Activated CD4-positive, alpha-beta memory T cell treated with anti-CD3 and anti-CD28 coated beads, Interleukin-2, amount 10 ng/mL, durations not matched to agents 7 days and 5 days (primary cell): ENCODE results near the gene OR2C1. TPM values are rescaled to one million over a fixed set of nuclear protein-coding genes. Genes with fewer than 3 reads are reported as not detected.
A peak's percentile ranks its signal among the peaks of the same experiment; 100 is the strongest.

ENCODE experiments used
- CTCF ChIA-PET: fragments of 350-600 bp; sonication (Branson Sonifier 250); formaldehyde crosslinking; loops from one replicate; lab custom pipeline; 2021; ENCODE audit warnings: antibody characterized with exemption, inconsistent platforms; lab: Charles Lee
- POLR2A ChIA-PET: fragments of 350-600 bp; sonication (Branson Sonifier 250); formaldehyde crosslinking; loops from one replicate; lab custom pipeline; 2021; ENCODE audit warnings: antibody characterized with exemption; lab: Charles Lee
- DNase-seq: peaks from one replicate; pipeline ENCODE4 v3.0.0-alpha.2; 2020
- H3K27ac Mint-ChIP-seq: one replicate; pipeline ENCODE4 v1.8.0; 2021; ENCODE audit warnings: mild to moderate bottlenecking, mixed read lengths
- H3K27me3 Mint-ChIP-seq: one replicate; pipeline ENCODE4 v1.8.0; 2021; ENCODE audit warnings: mixed read lengths
- H3K36me3 Mint-ChIP-seq: one replicate; pipeline ENCODE4 v1.8.0; 2021; ENCODE audit warnings: low read depth, mixed read lengths
- H3K4me1 Mint-ChIP-seq: one replicate; pipeline ENCODE4 v1.8.0; 2021; ENCODE audit warnings: mixed read lengths
- H3K4me3 Mint-ChIP-seq: one replicate; pipeline ENCODE4 v1.8.0; 2021; ENCODE audit warnings: mild to moderate bottlenecking, mixed read lengths
- H3K9me3 Mint-ChIP-seq: one replicate; pipeline ENCODE4 v1.8.0; 2021; ENCODE audit warnings: mixed read lengths
- total RNA-seq, 2 experiments: library from RNA; stranded (reverse); gene quantifications; one replicate each; pipeline ENCODE4 v1.2.3, GENCODE V29; 2021

OR2C1 gene
- total RNA-seq, 2 experiments from 2014 or later: not detected

DNA sequence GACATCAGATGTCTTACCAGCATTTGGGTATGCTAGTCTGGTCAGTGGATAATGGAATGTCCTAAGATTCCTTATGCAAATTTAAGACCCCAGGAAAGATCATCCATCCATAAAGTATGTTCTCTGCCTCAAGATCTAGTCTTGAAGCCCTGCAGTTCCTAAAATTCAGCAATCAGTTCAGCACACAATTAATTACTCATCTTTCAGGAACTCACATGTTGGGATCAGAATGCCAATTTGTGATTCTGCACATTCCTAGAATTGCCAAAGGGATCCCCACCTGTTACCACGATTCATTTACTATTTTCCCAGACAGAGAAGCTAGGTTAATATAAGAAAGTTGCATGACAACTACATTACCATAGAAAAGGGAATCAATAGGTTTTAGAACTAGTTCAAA, 3.2 kb downstream of the OR2C1 start:
- H3K27ac Mint-ChIP-seq: no peak overlapping the region
- ChIA-PET POLR2A (no interaction called here), CTCF (no interaction called here)
- H3K4me3 Mint-ChIP-seq: no peak overlapping the region
- no peak for DNase-seq
- peaks cover 2% of the 10 kb centered on the region for H3K4me1 Mint-ChIP-seq
- peaks cover 4% of the 10 kb centered on the region for H3K27me3 Mint-ChIP-seq
- H3K36me3 Mint-ChIP-seq: peaks cover 2% of the 10 kb centered on the region
- H3K9me3 Mint-ChIP-seq: peaks cover 27% of the 10 kb centered on the region

GRCh38 chr16:3362931-3363330, 7.2 kb downstream of the OR2C1 start:
- Mint-ChIP-seq H3K27ac (no peak overlapping the region), H3K4me1 (peaks cover 10% of the 10 kb centered on the region), H3K4me3 (no peak overlapping the region), H3K36me3 (peaks cover 12% of the 10 kb centered on the region), H3K27me3 (peaks cover 4% of the 10 kb centered on the region), H3K9me3 (peaks cover 36% of the 10 kb centered on the region)
- ChIA-PET POLR2A (no interaction called here), CTCF (no interaction called here)
- DNase-seq: no peak

DNA sequence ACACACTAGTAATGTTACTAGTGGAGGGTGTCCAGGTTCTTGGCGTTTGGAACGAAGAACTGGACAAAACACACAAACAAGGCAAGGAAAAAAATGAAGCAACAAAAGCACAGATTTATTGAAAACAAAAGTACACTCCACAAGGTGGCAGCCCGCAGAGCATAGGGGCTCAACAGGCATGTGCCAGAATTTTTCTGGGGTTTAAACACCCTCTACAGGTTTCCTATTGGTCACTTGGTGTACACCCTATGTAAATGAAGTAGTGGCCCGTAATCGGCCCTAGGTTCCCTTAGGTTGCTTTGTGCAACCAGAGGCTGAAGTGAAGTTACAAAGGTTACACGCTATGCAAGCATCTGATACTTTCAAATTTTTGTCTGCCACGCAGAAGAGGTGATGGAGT, 8.1 kb downstream of the OR2C1 start:
- POLR2A ChIA-PET: no interaction called here
- Mint-ChIP-seq H3K27me3 (peaks cover 4% of the 10 kb centered on the region), H3K4me1 (peaks cover 10% of the 10 kb centered on the region), H3K9me3 (peaks cover 36% of the 10 kb centered on the region), H3K4me3 (no peak overlapping the region), H3K36me3 (peaks cover 12% of the 10 kb centered on the region), H3K27ac (no peak overlapping the region)
- no peak for DNase-seq
- CTCF ChIA-PET: no interaction called here

DNA sequence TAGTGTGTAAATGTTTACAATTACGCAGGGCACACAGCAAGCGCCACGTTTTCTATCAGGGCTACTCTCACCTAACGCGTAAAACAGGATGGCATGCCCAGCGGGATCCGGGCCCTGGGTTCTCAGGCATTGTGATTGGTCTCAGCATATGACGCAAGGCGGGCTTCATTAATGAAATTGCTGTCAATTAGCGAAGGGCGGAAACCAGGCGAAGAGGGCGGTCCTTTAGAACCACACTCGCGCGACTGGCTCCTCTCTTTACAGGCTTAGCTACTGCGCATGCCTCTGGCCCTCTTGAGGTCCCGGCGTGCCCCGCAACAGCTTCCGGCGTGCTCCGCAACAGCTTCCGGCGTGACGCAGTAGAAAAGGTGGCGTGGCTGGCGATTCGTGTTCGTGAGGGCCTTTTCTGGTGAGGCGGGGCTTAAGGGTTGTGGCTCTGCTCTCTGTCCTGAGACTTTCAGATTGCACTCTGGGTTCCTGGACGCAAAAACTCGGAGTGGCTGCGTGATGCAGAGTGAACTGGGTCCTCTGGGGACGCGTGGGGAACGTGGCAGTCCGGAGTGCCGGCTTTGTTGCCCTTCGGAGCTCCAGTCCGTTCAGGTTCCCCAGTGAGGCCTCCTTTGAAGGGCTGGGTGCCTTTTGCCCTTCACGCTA, 9.2 kb downstream of the OR2C1 start:
- H3K9me3 Mint-ChIP-seq: peaks cover 31% of the 10 kb centered on the region
- peaks cover 2% of the 10 kb centered on the region for H3K27me3 Mint-ChIP-seq
- peak; percentile 84 for DNase-seq
- ChIA-PET CTCF (interaction anchor here (0.9 to 1.5 kb wide), 3 partner anchors 11 to 101 kb away, joined by 3 to 6 read pairs (median 3); partner anchors contain the start of genes ZNF174 and ZSCAN32), POLR2A (interaction anchor here (0.6 to 1.0 kb wide), 5 partner anchors 31 to 149 kb away, joined by 3 to 4 read pairs (median 3); partner anchors contain the start of gene ZNF263)
- peak overlapping the region; percentile 73 for H3K27ac Mint-ChIP-seq
- peak overlapping the region; percentile 58 for H3K4me3 Mint-ChIP-seq
- H3K36me3 Mint-ChIP-seq: peaks cover 12% of the 10 kb centered on the region
- H3K4me1 Mint-ChIP-seq: peaks cover 10% of the 10 kb centered on the region

- H3K4me1 Mint-ChIP-seq: peaks cover 10% of the 10 kb centered on the region
- CTCF ChIA-PET: no interaction called here
- no peak overlapping the region for H3K4me3 Mint-ChIP-seq
- H3K27ac Mint-ChIP-seq: no peak overlapping the region
- H3K27me3 Mint-ChIP-seq: no peaks in the 10 kb centered on the region
- peaks cover 25% of the 10 kb centered on the region for H3K9me3 Mint-ChIP-seq
- H3K36me3 Mint-ChIP-seq: peaks cover 10% of the 10 kb centered on the region
- no peak for DNase-seq
- POLR2A ChIA-PET: no interaction called here
Observed at GRCh38 chr16:3369073-3369472, 13.4 kb downstream of the OR2C1 start.

- H3K36me3 Mint-ChIP-seq: peaks cover 20% of the 10 kb centered on the region
- H3K27me3 Mint-ChIP-seq: no peaks in the 10 kb centered on the region
- H3K4me3 Mint-ChIP-seq: no peak overlapping the region
- no peak overlapping the region for H3K27ac Mint-ChIP-seq
- H3K4me1 Mint-ChIP-seq: no peaks in the 10 kb centered on the region
- CTCF ChIA-PET: no interaction called here
- DNase-seq: no peak
- POLR2A ChIA-PET: no interaction called here
- H3K9me3 Mint-ChIP-seq: peaks cover 56% of the 10 kb centered on the region
Observed at GRCh38 chr16:3375680-3376079, 20.0 kb downstream of the OR2C1 start.

GRCh38 chr16:3377917-3378316, 22.2 kb downstream of the OR2C1 start:
- no peak overlapping the region for H3K4me3 Mint-ChIP-seq
- H3K4me1 Mint-ChIP-seq: no peaks in the 10 kb centered on the region
- no peak for DNase-seq
- H3K9me3 Mint-ChIP-seq: peaks cover 72% of the 10 kb centered on the region
- no peaks in the 10 kb centered on the region for H3K27me3 Mint-ChIP-seq
- H3K27ac Mint-ChIP-seq: no peak overlapping the region
- peaks cover 41% of the 10 kb centered on the region for H3K36me3 Mint-ChIP-seq
- ChIA-PET CTCF (no interaction called here), POLR2A (no interaction called here)

GRCh38 chr16:3383045-3383448, 27.4 kb downstream of the OR2C1 start:
- peaks cover 79% of the 10 kb centered on the region for H3K9me3 Mint-ChIP-seq

GRCh38 chr16:3388325-3388724, 32.6 kb downstream of the OR2C1 start:
- Mint-ChIP-seq H3K27me3 (no peaks in the 10 kb centered on the region), H3K4me1 (no peaks in the 10 kb centered on the region), H3K4me3 (no peak overlapping the region), H3K9me3 (peaks cover 64% of the 10 kb centered on the region), H3K27ac (no peak overlapping the region), H3K36me3 (peaks cover 89% of the 10 kb centered on the region)
- DNase-seq: no peak
- ChIA-PET POLR2A (no interaction called here), CTCF (no interaction called here)

More at GRCh38 chr16:3383045-3383448, 27.4 kb downstream of the OR2C1 start:
- H3K36me3 Mint-ChIP-seq: peaks cover 80% of the 10 kb centered on the region
- H3K4me1 Mint-ChIP-seq: no peaks in the 10 kb centered on the region
- H3K4me3 Mint-ChIP-seq: no peak overlapping the region
- ChIA-PET CTCF (interaction anchor here (0.9 kb wide), 1 partner anchor 19 kb away, joined by 3 read pairs; no protein-coding TSS in a partner anchor), POLR2A (interaction anchor here (1.1 kb wide), 1 partner anchor 19 kb away, joined by 3 read pairs; no protein-coding TSS in a partner anchor)
- DNase-seq: no peak
- H3K27ac Mint-ChIP-seq: no peak overlapping the region
- no peaks in the 10 kb centered on the region for H3K27me3 Mint-ChIP-seq

DNA sequence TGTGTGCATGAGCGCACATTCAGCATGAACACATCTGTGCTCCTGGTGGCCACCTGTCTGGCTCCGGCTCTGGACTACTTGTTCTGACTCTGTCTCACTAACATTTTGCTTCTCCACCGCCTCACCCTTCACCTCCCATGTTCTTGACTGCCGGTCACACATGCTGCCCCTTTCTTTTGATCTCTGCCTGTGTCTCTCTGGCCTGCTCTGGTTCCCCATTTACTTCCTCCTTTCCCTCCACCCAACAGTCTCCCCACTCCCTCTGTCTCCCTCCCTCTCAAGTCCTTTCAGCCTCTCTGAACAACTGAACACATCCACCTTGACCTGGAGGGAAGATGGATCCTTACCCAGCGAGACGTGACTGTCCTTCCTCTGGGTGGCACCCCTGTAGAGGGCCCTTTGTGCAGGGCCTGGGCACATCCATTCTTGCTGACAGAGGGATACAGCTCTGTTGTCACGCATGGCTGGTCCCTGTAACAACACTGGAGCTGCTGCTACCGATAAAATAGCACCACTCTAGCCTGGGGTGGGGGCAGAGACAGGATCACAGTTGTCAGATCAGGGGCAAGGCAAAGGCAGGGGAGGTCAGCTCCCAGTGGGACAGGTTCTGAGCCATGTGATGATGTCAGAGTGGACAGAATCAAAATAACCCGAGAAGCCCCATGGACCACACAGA, 34.1 kb downstream of the OR2C1 start:
- Mint-ChIP-seq H3K9me3 (peaks cover 63% of the 10 kb centered on the region), H3K27ac (no peak overlapping the region), H3K27me3 (no peaks in the 10 kb centered on the region), H3K36me3 (peaks cover 89% of the 10 kb centered on the region), H3K4me1 (no peaks in the 10 kb centered on the region), H3K4me3 (no peak overlapping the region)
- DNase-seq: no peak
- CTCF ChIA-PET: no interaction called here
- POLR2A ChIA-PET: no interaction called here

DNA sequence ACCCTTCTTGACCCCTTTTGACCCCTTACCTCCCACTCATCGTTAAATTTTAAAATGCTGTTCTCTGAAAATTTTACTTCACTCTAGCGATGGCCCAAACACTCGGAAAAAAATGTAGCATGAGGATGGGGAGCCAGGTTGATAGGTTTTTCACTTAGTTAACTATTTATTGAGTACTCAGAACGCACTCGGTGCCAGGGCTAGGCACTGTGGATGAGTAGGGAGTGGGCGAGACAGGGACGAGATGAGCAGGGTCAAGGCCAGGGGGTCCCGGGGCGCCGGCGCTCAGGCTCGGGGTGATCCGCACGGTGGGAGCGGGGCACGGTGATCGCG, 44.7 kb downstream of the OR2C1 start:
- POLR2A ChIA-PET: interaction anchor here (0.7 to 4.4 kb wide), 21 partner anchors 29 to 420 kb away, joined by 3 to 36 read pairs (median 5); partner anchors contain the start of genes CLUAP1, HCFC1R1, NAA60 and PKMYT1
- H3K4me1 Mint-ChIP-seq: peaks cover 37% of the 10 kb centered on the region
- peak overlapping the region; percentile 86 for H3K27ac Mint-ChIP-seq

DNA sequence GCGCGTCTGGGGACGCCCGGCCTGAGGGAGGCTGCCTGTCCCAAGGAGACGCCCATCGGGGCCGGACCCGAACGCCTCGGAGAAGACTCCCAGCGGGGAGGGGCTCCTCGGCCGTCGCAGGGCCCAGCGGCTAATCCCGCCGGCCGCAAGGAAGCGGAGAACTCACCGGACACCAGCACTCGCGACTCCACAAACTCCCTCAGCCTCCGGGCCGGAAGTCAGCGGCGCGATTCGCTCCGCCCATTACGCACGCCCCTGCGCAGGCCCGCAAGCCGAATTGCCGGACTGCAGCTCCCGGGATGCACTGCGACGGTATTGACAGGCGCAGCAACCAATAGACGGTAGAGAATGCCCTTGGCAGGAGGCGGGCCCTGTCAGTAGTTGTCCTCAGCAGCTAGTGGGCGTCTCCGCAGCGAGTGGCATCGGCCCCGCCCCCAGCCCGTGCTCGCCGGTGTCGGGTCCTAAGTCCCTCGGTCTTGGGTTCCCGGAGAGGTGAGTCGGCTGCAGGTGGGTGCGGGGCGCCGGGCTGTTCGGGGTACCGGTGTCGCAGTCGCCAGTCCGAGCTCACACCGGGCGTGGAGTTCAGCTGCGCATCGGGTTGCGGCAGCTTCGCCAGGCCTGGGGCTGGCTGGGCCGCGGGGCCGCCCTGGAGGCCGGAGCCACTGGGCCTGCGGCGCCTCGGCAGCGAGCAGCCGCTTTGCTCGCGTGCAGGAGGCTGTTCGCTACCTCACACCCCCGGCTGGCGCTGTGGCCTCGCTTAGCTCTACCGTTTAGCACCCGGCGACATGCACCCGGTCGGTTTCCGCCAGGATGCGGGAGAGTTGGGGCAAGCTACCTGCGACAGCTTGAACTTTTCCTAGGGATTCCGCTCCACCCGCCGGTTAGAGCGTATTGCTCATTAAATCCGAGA, 45.3 kb downstream of the OR2C1 start, which contains the start of the genes ZNF174 and ZSCAN32:
TSS of gene ZNF174 (plus strand) at position 437 of the 910 bp plus-strand sequence. CDS start 790 bp downstream, outside the sequence.
TSS of gene ZSCAN32 (minus strand) at position 226 of the 910 bp plus-strand sequence. CDS start 3,447 bp downstream, outside the sequence.
- peaks cover 48% of the 10 kb centered on the region for H3K9me3 Mint-ChIP-seq
- peak; percentile 99 for DNase-seq
- ChIA-PET POLR2A (interaction anchor here (0.9 to 4.4 kb wide), 28 partner anchors 13 to 421 kb away, joined by 3 to 36 read pairs (median 4); partner anchors contain the start of genes CLUAP1, HCFC1R1, NAA60 and PKMYT1), CTCF (interaction anchor here (0.6 to 2.9 kb wide), 10 partner anchors 17 to 293 kb away, joined by 3 to 13 read pairs (median 6); partner anchors contain the start of genes CLUAP1, NAA60, ZNF263 and ZNF597)
- no peaks in the 10 kb centered on the region for H3K27me3 Mint-ChIP-seq
- H3K4me3 Mint-ChIP-seq: peak within 1 kb of the TSS; percentile 87
- peaks cover 37% of the 10 kb centered on the region for H3K4me1 Mint-ChIP-seq
- H3K27ac Mint-ChIP-seq: peak within 1 kb of the TSS; percentile 86
- H3K36me3 Mint-ChIP-seq: peaks cover 76% of the 10 kb centered on the region

More for the DNA sequence above, 44.7 kb downstream of the OR2C1 start:
- DNase-seq: no peak
- CTCF ChIA-PET: interaction anchor here (1.0 to 2.9 kb wide), 7 partner anchors 35 to 133 kb away, joined by 3 to 13 read pairs (median 7); partner anchors contain the start of genes CLUAP1, NAA60, ZNF263 and ZNF597
- H3K27me3 Mint-ChIP-seq: no peaks in the 10 kb centered on the region
- peak overlapping the region; percentile 87 for H3K4me3 Mint-ChIP-seq
- H3K9me3 Mint-ChIP-seq: peaks cover 47% of the 10 kb centered on the region
- peaks cover 77% of the 10 kb centered on the region for H3K36me3 Mint-ChIP-seq
